GM19438 (cell line): ENCODE measurements around the gene SOAT2.
"Not testable (repeated sequence)": the region's sequence is repeated elsewhere in the genome, so short reads cannot be mapped to it uniquely, and the experiment has no call there.

Experiments
- ATAC-seq: cut with Tn5 transposase; IDR thresholded peaks from one replicate; pipeline ENCODE4 v1.9.1; 2021; ENCODE audit warnings: low read depth; ENCODE audit not compliant: unreplicated experiment

SOAT2 gene

GRCh38 chr12:53101931-53102781 lies 1.1 kb upstream of the SOAT2 start:
- no peak for ATAC-seq

- ATAC-seq: no peak
Measured at GRCh38 chr12:53103860-53104305, 597 bp downstream of the SOAT2 start.

GRCh38 chr12:53105256-53105655 lies 2.0 kb downstream of the SOAT2 start:
- no peak for ATAC-seq

GRCh38 chr12:53105712-53106439 lies 2.6 kb downstream of the SOAT2 start:
- ATAC-seq: no peak

- no peak for ATAC-seq
Measured at GRCh38 chr12:53107122-53107521, 3.8 kb downstream of the SOAT2 start.

GRCh38 chr12:53112431-53112830 lies 9.1 kb downstream of the SOAT2 start:
- ATAC-seq: not testable (repeated sequence)

- no peak for ATAC-seq
Measured at GRCh38 chr12:53113136-53113705, 9.9 kb downstream of the SOAT2 start.

- ATAC-seq: no peak
Measured at GRCh38 chr12:53113951-53114350, 10.7 kb downstream of the SOAT2 start.

- no peak for ATAC-seq
Measured at GRCh38 chr12:53115112-53115890, 12.0 kb downstream of the SOAT2 start.

GRCh38 chr12:53115891-53116648 lies 12.8 kb downstream of the SOAT2 start:
- no peak for ATAC-seq

GRCh38 chr12:53118751-53119300 lies 15.5 kb downstream of the SOAT2 start:
- no peak for ATAC-seq

- no peak for ATAC-seq
Measured at GRCh38 chr12:53120685-53121525, 17.6 kb downstream of the SOAT2 start.

- no peak for ATAC-seq
Measured at GRCh38 chr12:53122961-53123468, 19.7 kb downstream of the SOAT2 start.

GRCh38 chr12:53123578-53124351 lies 20.5 kb downstream of the SOAT2 start:
- no peak for ATAC-seq

GRCh38 chr12:53124352-53124723 lies 21.1 kb downstream of the SOAT2 start:
- no peak for ATAC-seq

GRCh38 chr12:53127169-53127568 lies 23.9 kb downstream of the SOAT2 start:
- ATAC-seq: no peak

GRCh38 chr12:53128780-53129569 lies 25.7 kb downstream of the SOAT2 start:
- ATAC-seq: no peak
